H4 (cell line): Measurements from ENCODE around the gene RUBCN. TPM values are rescaled to one million over a fixed set of nuclear protein-coding genes. Genes with fewer than 3 reads are reported as not detected.
"Not testable (repeated sequence)": the region's sequence is repeated elsewhere in the genome, so short reads cannot be mapped to it uniquely, and the experiment has no call there.

Source experiments
- DNase-seq: peaks from one replicate; pipeline ENCODE4 v3.0.0-alpha.2; 2015; ENCODE audit warnings: low spot score
- total RNA-seq: library from RNA; depleted of rRNA; stranded (reverse); fragments of >200 nt; shearing (Covaris generic); gene quantifications from 2 replicates; pipeline ENCODE4 v1.2.3, GENCODE V29; 2014

RUBCN gene
- total RNA-seq, 1 experiment from 2014 or later = 7.5 TPM

DNA sequence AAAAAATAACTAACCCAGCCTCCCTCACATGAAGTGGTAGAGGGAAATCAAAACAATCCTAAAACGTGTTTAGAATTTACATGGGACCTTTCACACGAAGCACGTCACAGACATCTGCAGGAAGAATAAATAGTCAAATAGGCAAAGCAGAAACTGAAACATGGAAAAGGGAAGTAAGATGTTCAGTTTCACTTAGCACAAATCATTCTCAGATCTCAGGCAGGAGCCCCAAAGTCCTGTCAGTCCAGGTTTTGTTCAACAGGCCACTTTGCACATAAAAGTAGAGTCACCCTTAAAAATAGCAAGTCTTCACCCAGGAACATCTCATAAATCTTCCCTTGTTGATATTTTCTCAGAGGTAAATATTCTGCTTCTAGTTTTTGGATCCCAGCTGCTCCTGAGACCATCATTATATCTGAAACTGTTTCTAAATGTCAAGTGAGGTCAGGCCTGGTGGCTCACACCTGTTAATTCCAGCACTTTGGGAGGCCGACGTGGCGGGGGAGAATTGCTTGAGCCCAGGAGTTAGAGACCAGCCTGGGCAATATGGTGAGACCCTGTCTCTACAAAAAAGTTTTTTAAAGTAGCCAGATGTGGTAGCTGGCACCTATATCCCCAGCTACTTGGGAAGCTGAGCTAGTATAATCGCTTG lies 1.9 kb downstream of the RUBCN start:
- no peak for DNase-seq

- no peak for DNase-seq
Observed at GRCh38 chr3:197733042-197733441, 3.7 kb downstream of the RUBCN start.

DNA sequence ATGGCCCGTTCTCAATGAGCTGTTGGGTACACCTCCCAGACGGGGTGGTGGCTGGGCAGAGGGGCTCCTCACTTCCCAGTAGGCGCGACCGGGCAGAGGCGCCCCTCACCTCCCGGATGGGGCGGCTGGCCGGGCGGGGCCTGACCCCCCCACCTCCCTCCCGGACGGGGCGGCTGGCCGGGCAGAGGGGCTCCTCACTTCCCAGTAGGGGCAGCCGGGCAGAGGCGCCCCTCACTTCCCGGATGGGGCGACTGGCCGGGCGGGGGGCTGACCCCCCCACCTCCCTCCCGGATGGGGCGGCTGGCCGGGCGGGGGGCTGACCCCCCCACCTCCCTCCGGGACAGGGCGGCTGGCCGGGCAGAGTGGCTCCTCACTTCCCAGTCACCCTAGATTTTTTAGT lies 5.2 kb downstream of the RUBCN start:
- DNase-seq = not testable (repeated sequence)

- DNase-seq = not testable (repeated sequence)
Observed at GRCh38 chr3:197730770-197731169, 5.9 kb downstream of the RUBCN start.

GRCh38 chr3:197730200-197730599 lies 6.5 kb downstream of the RUBCN start:
- DNase-seq = peak; percentile 69

GRCh38 chr3:197728487-197728886 lies 8.2 kb downstream of the RUBCN start:
- DNase-seq = no peak

DNA sequence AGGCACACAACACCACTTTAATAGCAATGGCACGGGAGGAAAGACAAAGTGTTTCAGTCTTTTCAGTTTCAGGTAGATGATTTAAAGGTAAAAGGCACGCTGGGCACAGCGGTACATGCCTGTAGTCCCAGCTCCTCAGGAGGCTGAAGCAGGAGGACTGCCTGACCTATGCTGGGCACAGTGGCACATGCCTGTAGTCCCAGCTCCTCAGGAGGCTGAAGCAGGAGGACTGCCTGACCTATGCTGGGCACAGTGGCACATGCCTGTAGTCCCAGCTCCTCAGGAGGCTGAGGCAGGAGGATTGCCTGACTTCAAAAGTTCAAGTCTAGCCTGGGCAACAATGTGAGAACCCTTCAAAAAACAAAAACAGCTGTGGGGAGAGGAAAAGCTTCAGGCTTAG lies 8.8 kb downstream of the RUBCN start:
- DNase-seq = not testable (repeated sequence)

GRCh38 chr3:197722734-197723133 lies 14.0 kb downstream of the RUBCN start:
- no peak for DNase-seq

DNA sequence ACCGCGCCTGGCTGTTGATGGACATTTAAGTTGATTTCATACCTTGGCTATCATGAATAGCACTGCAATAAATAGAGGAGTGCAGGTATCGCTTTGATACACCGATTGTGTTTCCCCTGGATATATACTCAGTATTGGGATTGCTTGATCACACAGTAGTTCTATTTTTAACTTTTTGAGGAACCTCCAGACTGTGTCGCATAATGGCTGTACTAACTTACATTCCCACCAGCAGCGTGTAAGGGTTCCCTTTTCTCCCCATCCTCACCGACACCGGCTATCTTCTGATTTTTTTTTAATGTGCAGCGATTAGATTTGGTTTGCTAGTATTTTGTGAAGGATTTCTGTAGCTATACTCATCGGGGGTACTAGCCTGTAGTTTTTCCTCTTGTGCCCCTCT lies 16.0 kb downstream of the RUBCN start:
- DNase-seq = no peak

GRCh38 chr3:197718891-197719290 lies 17.8 kb downstream of the RUBCN start:
- DNase-seq = peak; percentile 72

DNA sequence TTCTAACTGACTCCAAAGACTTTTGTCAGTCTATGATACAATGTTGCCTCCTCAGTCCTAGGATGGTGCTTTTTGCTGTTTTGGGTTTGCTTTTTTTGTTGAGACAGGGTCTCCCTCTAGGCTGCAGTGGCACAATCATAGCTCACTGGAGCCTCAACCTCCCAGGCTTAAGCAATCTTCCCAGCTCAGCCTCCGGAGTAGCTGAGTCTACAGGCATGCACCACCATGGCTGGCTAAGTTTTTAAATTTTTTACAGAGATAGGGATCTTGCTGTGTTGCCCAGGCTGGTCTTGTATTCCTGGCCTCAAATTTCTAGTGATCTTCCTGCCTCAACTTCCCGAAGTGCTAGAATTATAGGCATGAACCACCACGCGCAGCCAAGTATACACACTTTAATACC lies 22.5 kb downstream of the RUBCN start:
- no peak for DNase-seq

DNA sequence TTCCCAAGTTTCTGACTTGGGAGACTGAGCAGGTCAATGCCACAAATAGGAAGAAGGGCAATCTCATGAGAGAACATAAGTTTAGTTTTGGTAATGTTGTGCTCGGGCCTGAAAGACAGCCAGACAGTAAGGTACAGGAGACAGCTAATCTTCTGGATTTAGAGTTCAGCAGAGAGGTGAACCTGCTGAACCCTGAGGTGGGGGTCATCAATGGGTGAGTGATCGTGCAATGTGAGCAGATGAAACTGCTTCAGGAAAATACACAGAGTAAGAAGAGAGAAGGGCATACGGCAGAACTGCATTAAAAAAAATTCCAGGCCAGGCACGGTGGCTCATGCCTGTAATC lies 23.3 kb downstream of the RUBCN start:
- DNase-seq = no peak

DNA sequence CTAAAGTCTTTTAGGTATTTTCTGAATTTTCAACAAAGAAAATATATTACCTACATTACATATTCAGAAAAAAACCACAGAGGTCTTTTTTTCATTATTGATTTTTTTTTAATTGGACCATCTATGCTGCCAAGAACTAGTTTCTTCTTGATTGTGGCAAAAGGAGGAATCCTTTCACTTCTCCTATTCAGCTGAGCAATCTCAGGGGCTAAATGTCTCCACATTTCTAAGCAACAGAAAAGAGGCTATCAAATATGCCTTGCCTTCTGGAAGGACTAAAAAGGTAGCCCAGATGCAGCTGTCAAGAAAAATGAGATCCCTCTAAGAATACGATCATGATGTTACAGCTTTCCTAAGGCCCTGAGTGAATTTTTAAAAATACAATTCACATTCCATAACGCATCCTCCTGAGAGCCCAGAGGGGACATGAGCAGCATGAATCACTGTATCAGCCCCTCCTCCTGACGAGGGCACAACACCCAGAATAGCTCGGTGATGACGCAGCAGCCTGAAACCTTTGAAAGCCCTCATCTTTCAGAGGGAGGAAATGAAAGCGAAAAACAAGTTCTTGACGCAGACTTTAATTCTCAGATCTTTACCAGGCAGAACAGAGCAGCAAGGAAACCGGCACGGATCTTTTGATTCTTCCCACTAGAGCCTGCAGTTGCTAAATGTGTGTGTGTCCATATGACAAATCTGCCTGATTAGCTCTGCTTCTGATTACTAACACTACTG lies 24.6 kb downstream of the RUBCN start:
- DNase-seq = peak; percentile 97

GRCh38 chr3:197710965-197711364 lies 25.7 kb downstream of the RUBCN start:
- not testable (repeated sequence) for DNase-seq

DNA sequence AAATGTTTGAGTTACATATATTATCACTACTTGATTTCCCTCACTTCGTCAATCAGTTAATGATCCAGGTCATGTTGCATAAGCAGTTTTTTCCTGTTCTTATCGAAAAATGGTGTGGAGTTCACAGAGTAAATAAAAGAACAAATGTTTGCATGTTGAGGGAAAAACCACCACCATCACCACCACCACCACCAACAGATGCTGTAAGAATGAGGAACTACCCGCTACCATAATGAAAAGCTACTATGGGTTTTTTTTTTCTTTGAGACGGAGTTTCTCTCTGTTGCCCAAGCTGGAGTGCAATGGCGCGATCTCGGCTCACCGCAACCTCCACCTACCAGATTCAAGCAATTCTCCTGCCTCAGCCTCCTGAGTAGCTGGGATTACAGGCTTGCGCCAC lies 27.6 kb downstream of the RUBCN start:
- DNase-seq = no peak

GRCh38 chr3:197706658-197707057 lies 30.0 kb downstream of the RUBCN start:
- DNase-seq = no peak

GRCh38 chr3:197701841-197702240 lies 34.9 kb downstream of the RUBCN start:
- no peak for DNase-seq

- DNase-seq = no peak
Observed at GRCh38 chr3:197700095-197700494, 36.6 kb downstream of the RUBCN start.

DNA sequence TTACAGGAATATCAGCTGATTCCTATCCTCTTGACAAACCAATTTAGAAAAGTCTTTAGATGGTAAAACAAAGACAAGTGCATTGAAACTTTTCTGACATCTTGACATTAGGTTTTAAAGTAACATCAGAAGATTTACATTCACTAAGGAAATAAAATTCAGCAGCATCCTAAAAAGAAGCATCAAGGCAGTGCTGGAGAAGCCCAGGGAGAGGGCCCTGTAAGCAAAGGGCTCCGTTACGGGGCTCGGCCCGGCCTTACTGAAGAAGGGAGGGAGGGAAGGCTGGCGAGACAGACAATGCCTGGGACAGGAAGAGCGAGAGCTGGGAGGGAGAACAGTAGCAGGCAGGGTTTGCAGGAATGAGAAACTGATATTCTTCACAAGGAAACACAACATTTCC lies 39.3 kb downstream of the RUBCN start:
- no peak for DNase-seq

- DNase-seq = no peak
Observed at GRCh38 chr3:197694251-197694650, 42.5 kb downstream of the RUBCN start.

- no peak for DNase-seq
Observed at GRCh38 chr3:197692641-197693040, 44.1 kb downstream of the RUBCN start.

GRCh38 chr3:197690754-197691153 lies 46.0 kb downstream of the RUBCN start:
- no peak for DNase-seq

DNA sequence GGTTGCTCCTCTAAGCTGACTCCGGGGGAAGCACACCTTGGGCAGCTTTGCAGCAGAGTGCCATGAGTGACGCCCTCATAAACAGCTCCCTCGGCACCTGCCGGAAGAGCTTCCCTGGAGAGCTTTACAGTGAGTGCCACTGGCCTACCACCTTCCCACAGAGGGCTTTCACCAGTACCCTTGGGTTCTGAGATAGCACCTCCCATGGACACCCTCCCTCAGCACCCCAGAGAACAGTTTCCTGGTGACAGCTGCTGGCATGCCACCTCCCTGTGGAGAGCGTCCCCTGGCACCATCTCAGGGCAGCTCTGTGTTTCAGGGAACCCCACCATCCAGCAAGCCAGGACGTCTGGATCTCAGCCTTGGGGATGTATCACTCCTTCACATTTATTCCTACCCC lies 49.1 kb downstream of the RUBCN start:
- no peak for DNase-seq

- DNase-seq = no peak
Observed at GRCh38 chr3:197686899-197687298, 49.8 kb downstream of the RUBCN start.
